DOHH2 (cell line): ENCODE data around the gene GSTA5.

Experiments used
- H3F3A ChIP-seq: fragments of 200-600 bp; sonication (generic), shearing (Covaris generic); 2 replicates; pipeline ENCODE4 v1.6.0; 2016; ENCODE audit warnings: antibody characterized with exemption, mild to moderate bottlenecking; ENCODE audit not compliant: control insufficient read depth, insufficient read depth
- H3K27ac ChIP-seq: fragments of 200-600 bp; sonication (generic); 2 replicates; pipeline ENCODE4 v1.5.1; 2014; ENCODE audit warnings: low read depth, mild to moderate bottlenecking, low read length, moderate library complexity
- H3K27me3 ChIP-seq: fragments of 200-600 bp; sonication (generic); 2 replicates; pipeline ENCODE4 v1.6.1; 2014; ENCODE audit warnings: mild to moderate bottlenecking, low read length, mixed read lengths; ENCODE audit not compliant: control insufficient read depth
- H3K36me3 ChIP-seq: fragments of 200-600 bp; sonication (generic); 2 replicates; pipeline ENCODE4 v1.6.1; 2014; ENCODE audit warnings: mild to moderate bottlenecking, low read length, moderate library complexity, mixed read lengths; ENCODE audit not compliant: control insufficient read depth
- H3K4me1 ChIP-seq: fragments of 200-600 bp; sonication (generic); 2 replicates; pipeline ENCODE4 v1.6.1; 2014; ENCODE audit warnings: mild to moderate bottlenecking, low read length, mixed read lengths; ENCODE audit not compliant: control insufficient read depth
- H3K4me2 ChIP-seq: fragments of 200-600 bp; sonication (generic); 2 replicates; pipeline ENCODE4 v1.6.0; 2014; ENCODE audit warnings: mild to moderate bottlenecking, low read length, moderate library complexity
- H3K4me3 ChIP-seq: fragments of 200-600 bp; sonication (generic); 2 replicates; pipeline ENCODE4 v1.5.1; 2014; ENCODE audit warnings: mild to moderate bottlenecking, low read length, mixed read lengths
- H3K79me2 ChIP-seq: fragments of 200-600 bp; sonication (generic); 2 replicates; pipeline ENCODE4 v1.6.1; 2014; ENCODE audit warnings: mild to moderate bottlenecking, low read length, mixed read lengths; ENCODE audit not compliant: control insufficient read depth
- H3K9me2 ChIP-seq: fragments of 200-600 bp; sonication (generic); replicated peaks from 2 replicates; pipeline ENCODE4 v1.6.1; 2014; ENCODE audit warnings: mild to moderate bottlenecking, low read length, mixed read lengths; ENCODE audit not compliant: control insufficient read depth
- H3K9me3 ChIP-seq: fragments of 200-600 bp; sonication (generic); 2 replicates; pipeline ENCODE4 v1.6.1; 2014; ENCODE audit warnings: antibody characterized with exemption, low read length, mixed read lengths; ENCODE audit not compliant: control insufficient read depth, insufficient read depth
- H4K20me1 ChIP-seq: fragments of 200-600 bp; sonication (generic); 2 replicates; pipeline ENCODE4 v1.6.0; 2014; ENCODE audit warnings: low read depth, mild to moderate bottlenecking, antibody characterized with exemption, low read length, moderate library complexity; ENCODE audit not compliant: control insufficient read depth, insufficient read depth
- EZH2phosphoT487 ChIP-seq: fragments of 200-600 bp; sonication (generic); IDR thresholded peaks from 2 replicates; pipeline ENCODE4 v1.6.1; 2017; ENCODE audit warnings: borderline replicate concordance, mild to moderate bottlenecking, antibody characterized with exemption, low read length, moderate library complexity, mixed read lengths
- TF ChIP-seq, protein P1 (sequence below): fragments of 200-600 bp; sonication (generic); IDR thresholded peaks from one replicate; pipeline ENCODE4 v1.5.1; 2014; ENCODE audit warnings: antibody characterized with exemption, mild to moderate bottlenecking, low read depth, low read length; ENCODE audit not compliant: poor library complexity, severe bottlenecking

GSTA5 gene

DNA sequence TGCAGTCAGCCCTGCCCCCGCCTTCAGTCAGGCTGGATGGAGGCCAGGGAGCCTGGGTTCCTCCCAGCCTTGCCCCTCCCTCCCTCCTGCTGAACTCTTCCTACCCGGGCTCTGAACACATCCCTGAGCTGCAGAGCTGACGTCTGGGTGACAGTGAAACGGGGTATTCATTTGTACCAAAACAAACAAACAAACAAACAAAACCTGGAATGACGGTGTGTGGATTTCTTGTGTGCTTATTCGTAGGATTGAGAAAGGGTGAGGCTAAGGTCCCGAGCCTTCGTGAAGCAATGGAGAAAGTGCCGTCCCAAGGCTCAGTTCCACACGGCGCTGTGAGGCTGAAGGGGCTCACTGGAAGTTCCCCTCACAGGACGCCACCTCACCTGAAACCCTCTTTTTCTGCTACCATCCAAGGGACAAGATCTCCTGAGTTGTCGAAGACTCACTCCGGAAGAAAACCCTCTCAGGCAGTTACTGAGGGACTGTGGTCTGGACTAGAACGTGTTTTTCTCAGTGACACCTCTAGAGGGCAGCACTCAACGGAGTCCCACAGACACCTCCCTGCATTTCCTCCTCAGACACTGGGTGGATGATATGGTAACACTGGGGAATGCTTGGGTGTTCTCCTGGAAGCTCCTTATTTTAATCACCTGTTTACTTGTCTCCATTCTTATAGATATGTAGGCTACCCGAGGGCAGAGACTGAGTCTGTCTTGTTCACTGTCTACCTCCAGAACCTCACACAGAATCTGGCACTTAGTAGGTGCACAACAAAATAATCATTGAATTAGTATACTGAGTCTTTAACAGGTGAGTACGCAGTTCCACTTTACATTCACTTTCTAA is 41.6 kb upstream of the GSTA5 start:
- Histone ChIP-seq H3K4me2 (peak overlapping the region; percentile 69), H3K27me3 (no peaks in the 10 kb centered on the region), H3K79me2 (no peaks in the 10 kb centered on the region), H3K4me1 (no peaks in the 10 kb centered on the region), H3K9me2 (no peaks in the 10 kb centered on the region), H3K36me3 (no peaks in the 10 kb centered on the region), H4K20me1 (no peaks in the 10 kb centered on the region), H3F3A (no peaks in the 10 kb centered on the region), H3K9me3 (no peaks in the 10 kb centered on the region), H3K27ac (no peak overlapping the region), H3K4me3 (peak overlapping the region; percentile 70)
- no peak for TF ChIP-seq EZH2phosphoT487
- TF ChIP-seq, protein P1, sequence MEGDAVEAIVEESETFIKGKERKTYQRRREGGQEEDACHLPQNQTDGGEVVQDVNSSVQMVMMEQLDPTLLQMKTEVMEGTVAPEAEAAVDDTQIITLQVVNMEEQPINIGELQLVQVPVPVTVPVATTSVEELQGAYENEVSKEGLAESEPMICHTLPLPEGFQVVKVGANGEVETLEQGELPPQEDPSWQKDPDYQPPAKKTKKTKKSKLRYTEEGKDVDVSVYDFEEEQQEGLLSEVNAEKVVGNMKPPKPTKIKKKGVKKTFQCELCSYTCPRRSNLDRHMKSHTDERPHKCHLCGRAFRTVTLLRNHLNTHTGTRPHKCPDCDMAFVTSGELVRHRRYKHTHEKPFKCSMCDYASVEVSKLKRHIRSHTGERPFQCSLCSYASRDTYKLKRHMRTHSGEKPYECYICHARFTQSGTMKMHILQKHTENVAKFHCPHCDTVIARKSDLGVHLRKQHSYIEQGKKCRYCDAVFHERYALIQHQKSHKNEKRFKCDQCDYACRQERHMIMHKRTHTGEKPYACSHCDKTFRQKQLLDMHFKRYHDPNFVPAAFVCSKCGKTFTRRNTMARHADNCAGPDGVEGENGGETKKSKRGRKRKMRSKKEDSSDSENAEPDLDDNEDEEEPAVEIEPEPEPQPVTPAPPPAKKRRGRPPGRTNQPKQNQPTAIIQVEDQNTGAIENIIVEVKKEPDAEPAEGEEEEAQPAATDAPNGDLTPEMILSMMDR = peak; percentile 84

DNA sequence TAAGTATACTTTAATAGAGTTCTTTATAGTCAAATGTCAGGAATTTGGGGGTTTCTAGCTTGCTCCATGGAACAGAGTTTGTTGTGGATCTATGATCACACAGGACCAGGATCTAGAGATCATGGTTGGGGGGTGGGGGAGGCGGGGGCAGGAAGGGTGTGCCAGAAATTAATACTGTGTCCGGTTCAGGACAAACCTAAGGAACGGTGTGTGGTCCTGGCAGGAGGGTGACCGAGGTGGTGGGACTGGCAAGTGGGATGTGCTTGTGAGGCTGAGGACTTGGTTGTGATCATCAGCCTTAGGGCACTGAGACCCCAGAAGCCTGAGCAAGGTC is 41.0 kb upstream of the GSTA5 start:
- Histone ChIP-seq H3K9me2 (no peaks in the 10 kb centered on the region), H3K4me1 (no peaks in the 10 kb centered on the region), H4K20me1 (no peaks in the 10 kb centered on the region), H3K36me3 (no peaks in the 10 kb centered on the region), H3K27me3 (peaks cover 3% of the 10 kb centered on the region; the same call in 1 of the 2 replicates), H3F3A (no peaks in the 10 kb centered on the region), H3K4me3 (peak overlapping the region; percentile 70), H3K4me2 (peak overlapping the region; percentile 69), H3K79me2 (no peaks in the 10 kb centered on the region), H3K9me3 (no peaks in the 10 kb centered on the region), H3K27ac (no peak overlapping the region)
- no peak for TF ChIP-seq EZH2phosphoT487
- TF ChIP-seq, protein P1 = no peak

DNA sequence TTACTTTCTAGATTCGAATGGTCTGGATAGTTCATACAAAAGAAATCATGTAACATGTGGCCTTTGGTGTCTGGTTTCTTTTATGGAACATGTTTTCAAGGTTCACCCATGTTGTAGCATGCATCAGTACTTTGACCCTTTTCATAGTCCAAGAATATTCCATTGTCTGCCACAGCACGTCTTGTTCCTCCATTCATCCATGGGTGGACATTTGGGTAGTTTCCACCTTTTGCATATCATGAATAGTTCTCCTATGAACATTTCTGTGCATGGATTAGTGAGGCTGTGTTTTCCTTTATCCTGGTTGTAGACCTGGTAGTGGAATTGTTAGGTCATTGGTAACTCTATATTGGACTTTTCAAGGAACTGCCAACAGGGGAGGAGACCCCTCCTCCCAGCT is 37.2 kb upstream of the GSTA5 start:
- TF ChIP-seq EZH2phosphoT487 = no peak
- TF ChIP-seq, protein P1 = no peak
- H3K4me2 ChIP-seq = no peak overlapping the region
- H3K27me3 ChIP-seq = peaks cover 9% of the 10 kb centered on the region; the same call in 1 of the 2 replicates
- H3K9me3 ChIP-seq = no peaks in the 10 kb centered on the region
- H3K79me2 ChIP-seq = no peaks in the 10 kb centered on the region
- no peaks in the 10 kb centered on the region for H3F3A ChIP-seq
- H3K27ac ChIP-seq = no peak overlapping the region
- no peaks in the 10 kb centered on the region for H3K36me3 ChIP-seq
- no peaks in the 10 kb centered on the region for H4K20me1 ChIP-seq
- no peak overlapping the region for H3K4me3 ChIP-seq
- no peaks in the 10 kb centered on the region for H3K9me2 ChIP-seq
- no peaks in the 10 kb centered on the region for H3K4me1 ChIP-seq
